ENCODE data around the gene ENPP7.

- TF ChIP-seq EP300 (IDR thresholded peaks at IDR 0.05) (no peak), POLR2A (IDR thresholded peaks at IDR 0.05) (no peak)
Observed at GRCh38 chr17:79740413-79740812, 9.7 kb downstream of the ENPP7 start.
